NCI-H1930 (cell line): ENCODE data around the gene DOCK2.
"Not testable (repeated sequence)": the region's sequence is repeated elsewhere in the genome, so short reads cannot be mapped to it uniquely, and the experiment has no call there.

Source experiments
- DNase-seq, 2 experiments: peaks; one replicate each; lab custom pipeline; 2025; lab: John Stamatoyannopoulos, UW

DOCK2 gene

GRCh38 chr5:169719360-169720314 lies 82.6 kb downstream of the DOCK2 start:
- DNase-seq: no peak

- no peak for DNase-seq
Measured at GRCh38 chr5:169721771-169722170, 84.7 kb downstream of the DOCK2 start.

DNA sequence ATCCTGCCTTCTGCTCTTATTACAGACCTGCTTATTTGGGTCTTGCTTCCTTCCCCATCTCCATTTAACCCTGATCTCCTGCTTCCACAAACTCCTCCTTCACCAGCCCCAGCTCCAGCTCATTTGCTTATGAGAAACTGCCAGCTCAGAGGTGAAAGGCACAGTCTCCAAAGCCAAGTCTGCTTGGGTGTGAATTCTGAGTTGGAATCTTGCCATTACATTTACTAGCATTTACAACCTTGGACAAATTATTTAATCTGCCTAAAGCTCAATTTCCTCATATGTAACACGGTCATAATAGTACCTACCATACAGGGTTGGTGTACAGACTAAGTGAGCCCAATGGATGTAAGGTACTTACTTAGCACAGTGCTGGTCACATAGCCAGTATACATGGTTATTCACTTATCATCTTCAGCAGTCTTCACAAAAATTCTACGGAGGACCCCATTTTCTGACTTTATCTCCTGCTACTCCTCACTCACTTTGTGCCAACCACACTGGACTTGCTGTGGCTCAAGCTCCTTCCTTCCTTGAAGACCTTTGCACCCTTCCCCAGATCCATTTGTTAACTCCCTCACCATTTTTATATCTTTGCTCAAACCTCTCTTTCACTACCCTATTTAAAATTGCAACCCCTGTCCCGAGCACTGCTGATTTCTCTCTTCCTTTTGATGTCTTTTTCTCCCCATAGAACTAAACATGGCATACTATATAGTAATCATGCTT lies 86.2 kb downstream of the DOCK2 start:
- no peak for DNase-seq

- no peak for DNase-seq
Measured at GRCh38 chr5:169724303-169725087, 87.4 kb downstream of the DOCK2 start.

- DNase-seq: not testable (repeated sequence)
Measured at GRCh38 chr5:169725665-169726064, 88.6 kb downstream of the DOCK2 start.

DNA sequence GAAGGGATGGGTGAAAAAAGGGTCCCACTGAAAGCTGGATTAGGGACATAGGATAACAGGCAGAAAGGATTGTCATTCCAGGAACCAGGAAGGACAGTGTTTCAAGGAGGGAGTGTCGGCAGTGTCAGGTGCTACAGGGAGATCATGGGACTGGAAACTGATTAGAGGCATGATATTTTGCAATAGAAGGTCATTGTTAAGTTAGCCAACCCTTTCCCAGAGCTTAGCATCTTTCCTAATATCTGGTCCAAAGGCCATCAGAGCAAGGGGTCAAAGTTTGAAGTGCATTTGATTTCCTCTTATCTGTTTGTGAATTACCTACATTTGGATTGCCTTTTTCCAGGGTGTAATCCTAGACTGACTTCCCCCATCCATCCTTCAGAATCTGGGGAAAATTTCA lies 91.3 kb downstream of the DOCK2 start:
- DNase-seq: no peak

- DNase-seq: no peak
Measured at GRCh38 chr5:169731221-169731620, 94.1 kb downstream of the DOCK2 start.

DNA sequence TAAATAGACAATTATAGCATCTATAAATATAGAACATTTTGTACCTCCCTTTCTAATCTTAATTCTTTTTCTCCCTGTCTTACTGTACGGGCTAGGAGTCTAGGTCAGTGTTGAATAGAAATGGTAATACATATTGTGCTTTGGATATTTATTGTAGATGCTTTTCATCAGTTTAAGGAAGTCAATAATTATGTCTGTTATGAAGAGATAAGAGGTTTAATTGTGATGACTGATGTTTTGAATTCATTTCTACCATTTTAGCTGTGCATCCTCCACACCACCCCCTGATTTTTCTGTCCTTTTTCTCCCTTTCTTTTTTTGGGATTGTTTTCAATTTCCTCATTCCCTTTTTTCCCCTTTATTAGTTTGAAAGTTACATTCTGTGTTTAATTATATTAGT lies 95.8 kb downstream of the DOCK2 start:
- DNase-seq: no peak

DNA sequence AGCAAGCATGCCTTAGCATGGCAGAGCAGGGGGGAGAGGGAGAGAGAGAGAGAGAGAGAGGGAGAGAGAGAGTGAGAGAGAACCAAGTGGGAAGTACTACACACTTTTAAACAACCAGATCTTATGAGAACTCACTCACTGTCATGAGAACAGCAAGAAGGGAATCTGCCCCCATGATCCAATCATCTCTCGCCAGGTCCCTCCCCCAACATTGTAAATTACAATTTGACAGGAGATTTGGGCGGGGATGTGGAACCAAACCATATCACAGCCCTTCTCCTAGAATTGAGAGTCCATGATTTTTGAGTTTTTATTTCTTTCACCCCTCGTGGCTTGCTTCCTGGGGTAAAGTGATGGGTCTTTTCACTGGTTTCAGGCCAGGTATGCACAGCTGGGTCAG lies 98.8 kb downstream of the DOCK2 start:
- DNase-seq: no peak

DNA sequence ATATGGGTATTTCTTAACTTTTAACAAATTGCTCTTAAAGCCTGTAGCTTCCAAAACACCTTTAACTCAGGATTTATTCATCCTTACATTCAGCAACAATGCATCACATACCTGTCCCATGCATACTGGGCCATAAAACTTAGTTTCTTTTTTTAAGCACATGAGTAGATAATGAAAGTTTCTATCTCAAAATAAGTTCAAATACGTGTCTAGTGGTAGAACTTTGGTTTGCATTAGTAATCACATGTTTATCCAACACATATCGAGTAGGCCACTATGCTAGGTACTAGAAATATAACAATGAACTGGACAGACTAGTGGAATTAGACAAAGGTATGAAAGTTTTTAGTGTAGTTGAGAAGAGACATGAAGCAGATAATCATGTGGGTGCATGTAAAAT lies 99.6 kb downstream of the DOCK2 start:
- no peak for DNase-seq

- DNase-seq: no peak
Measured at GRCh38 chr5:169740435-169740834, 103.4 kb downstream of the DOCK2 start.

DNA sequence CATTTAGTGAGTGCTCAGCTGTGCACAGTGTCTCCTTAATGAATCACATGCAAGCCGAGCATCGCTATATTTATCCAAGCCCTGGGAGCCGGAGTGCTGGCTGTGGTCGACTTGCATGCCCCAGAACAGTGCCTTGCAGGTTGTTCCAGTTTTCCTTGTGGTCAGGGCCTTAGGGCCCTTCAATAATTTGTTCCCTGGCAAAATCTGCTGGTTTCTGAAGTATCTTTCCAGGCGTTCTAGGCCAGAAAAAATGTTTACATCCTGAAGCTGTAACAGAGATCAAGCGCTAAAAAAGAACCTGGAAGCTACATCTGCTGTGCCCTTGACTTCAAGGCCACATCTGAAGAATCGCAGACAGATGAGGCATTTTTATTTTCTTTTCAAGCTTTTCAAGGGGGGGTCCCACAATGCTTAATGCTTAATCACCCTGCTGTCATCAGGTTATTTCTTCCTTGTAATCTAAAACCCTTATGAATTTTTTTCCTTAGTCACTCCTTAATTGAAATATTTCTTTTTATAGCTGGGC lies 105.8 kb downstream of the DOCK2 start:
- no peak for DNase-seq

GRCh38 chr5:169744336-169744735 lies 107.3 kb downstream of the DOCK2 start:
- DNase-seq: no peak

GRCh38 chr5:169745441-169746146 lies 108.5 kb downstream of the DOCK2 start:
- DNase-seq: no peak

- no peak for DNase-seq
Measured at GRCh38 chr5:169746147-169746694, 109.1 kb downstream of the DOCK2 start.

- DNase-seq: no peak
Measured at GRCh38 chr5:169748174-169748573, 111.1 kb downstream of the DOCK2 start.

- no peak for DNase-seq
Measured at GRCh38 chr5:169749295-169749694, 112.2 kb downstream of the DOCK2 start.

GRCh38 chr5:169751490-169751889 lies 114.4 kb downstream of the DOCK2 start:
- no peak for DNase-seq

DNA sequence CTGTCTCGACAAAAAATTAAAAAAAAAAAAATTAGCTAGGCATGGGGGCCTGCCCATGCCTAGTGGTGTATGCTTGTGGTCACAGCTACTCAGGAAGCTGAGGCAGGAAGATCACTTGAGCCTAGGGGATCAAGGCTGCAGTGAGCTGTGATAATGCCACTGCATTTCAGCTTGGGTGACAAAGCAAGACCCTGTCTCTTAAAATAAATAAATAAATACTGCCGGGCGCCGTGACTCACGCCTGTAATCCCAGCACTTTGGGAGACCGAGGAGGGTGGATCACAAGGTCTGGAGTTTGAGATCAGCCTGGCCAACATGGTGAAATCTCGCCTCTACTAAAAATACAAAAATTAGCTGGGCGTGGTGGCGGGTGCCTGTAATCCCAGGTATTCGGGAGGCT lies 115.5 kb downstream of the DOCK2 start:
- DNase-seq: not testable (repeated sequence)

- no peak for DNase-seq
Measured at GRCh38 chr5:169753795-169754194, 116.7 kb downstream of the DOCK2 start.

DNA sequence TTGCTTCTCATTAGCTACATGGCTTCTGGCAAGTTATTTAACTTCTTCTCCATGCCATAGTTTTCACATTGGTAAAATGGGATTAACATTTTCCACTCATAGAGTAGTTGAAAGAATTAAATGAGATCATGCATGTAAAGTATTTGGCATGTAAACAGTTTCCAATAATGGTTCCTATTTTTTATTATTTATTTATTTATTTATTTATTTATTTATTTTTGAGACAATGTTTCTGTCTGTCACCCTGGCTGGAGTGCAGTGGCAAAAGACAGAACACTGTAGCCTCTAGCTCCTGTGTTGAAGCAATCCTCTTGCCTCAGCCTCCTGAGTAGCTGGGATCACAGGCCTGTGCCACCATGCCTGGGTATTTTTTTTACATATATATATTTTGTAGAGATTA lies 117.7 kb downstream of the DOCK2 start:
- DNase-seq: no peak
